ENCODE measurements around the gene MYL4.

GRCh38 chr17:47188876-47189731 is 20.0 kb upstream of the MYL4 start, which contains the start of gene CDC27:
- TF ChIP-seq CTCF (IDR thresholded peaks at IDR 0.05) (no peak), POLR2A (IDR thresholded peaks at IDR 0.05) (peak; percentile 75 to 88)

All from thyroid gland (tissue), 4 donors.